ENCODE data around the gene ABL1.

- no peak for TF ChIP-seq CTCF (IDR thresholded peaks at IDR 0.05; ENCODE audit: low read depth, low read length, poor library complexity, severe bottlenecking)
- no peak for TF ChIP-seq EZH2phosphoT487 (IDR thresholded peaks at IDR 0.05; ENCODE audit: borderline replicate concordance, low read length)
These were observed 4.0 kb upstream of the ABL1 start for GRCh38 chr9:130831077-130831476.
